Thoracic aorta (tissue), 2 donors: ENCODE data around the gene ADGRG3. TPM values are rescaled to one million over a fixed set of nuclear protein-coding genes. Genes with fewer than 3 reads are reported as not detected.

Source experiments
- ATAC-seq: fragments of 150-250 bp; one replicate; pipeline ENCODE4 v1.8.0; 2017; ENCODE audit warnings: low read depth; ENCODE audit not compliant: insufficient number of reproducible peaks, low FRiP score
- DNase-seq: peaks from one replicate; pipeline ENCODE4 v3.0.0-alpha.2; 2020; ENCODE audit warnings: low spot score
- H3K27ac ChIP-seq, 2 donors: fragments of 200-600 bp; sonication (generic); 1 replicate in 1 of 2; 2 replicates in 1 of 2; pipeline ENCODE4 v1.5.1; 2016; ENCODE audit warnings: mild to moderate bottlenecking in 2 of 2, moderate library complexity in 2 of 2
- H3K27me3 ChIP-seq: fragments of 200-600 bp; sonication (generic); replicated peaks from 2 replicates; pipeline ENCODE4 v1.6.0; 2016; ENCODE audit warnings: mild to moderate bottlenecking; ENCODE audit not compliant: insufficient read depth
- H3K36me3 ChIP-seq: fragments of 200-600 bp; sonication (generic); one replicate; pipeline ENCODE4 v1.5.1; 2016
- H3K4me1 ChIP-seq, 2 donors: fragments of 200-600 bp; sonication (generic); 1 replicate in 1 of 2; 2 replicates in 1 of 2; pipeline versions ENCODE4 v1.5.1 to v1.6.0; 2016; ENCODE audit warnings: low read depth in 2 of 2, mild to moderate bottlenecking in 1 of 2; ENCODE audit not compliant: control insufficient read depth in 1 of 2
- H3K4me3 ChIP-seq: fragments of 200-600 bp; sonication (generic); 2 replicates; pipeline ENCODE4 v1.5.1; 2016; ENCODE audit warnings: mild to moderate bottlenecking
- H3K9me3 ChIP-seq: fragments of 200-600 bp; sonication (generic); 2 replicates; pipeline ENCODE4 v1.5.1; 2016
- CTCF ChIP-seq: fragments of 200-600 bp; sonication (generic); IDR thresholded peaks from one replicate; pipeline ENCODE4 v1.5.1; 2019; ENCODE audit warnings: antibody characterized with exemption
- total RNA-seq, 2 donors: library from RNA; depleted of rRNA; stranded (reverse); fragments of >200 nt; gene quantifications; one replicate each; pipeline versions ENCODE4 v1.1.0 to v1.2.3, GENCODE V29; 2016

ADGRG3 gene
- total RNA-seq, 2 donors from 2014 or later = 0.41 to 5.1 TPM

- no peak overlapping the region for H3K27ac ChIP-seq
- no peak for TF ChIP-seq CTCF
- no peaks in the 10 kb centered on the region for H3K27me3 ChIP-seq
- DNase-seq (no peak), ATAC-seq (no peak)
- H3K9me3 ChIP-seq = no peaks in the 10 kb centered on the region
- no peaks in the 10 kb centered on the region for H3K36me3 ChIP-seq
- H3K4me1 ChIP-seq = no peaks in the 10 kb centered on the region
- no peak overlapping the region for H3K4me3 ChIP-seq
These were observed 31.8 kb downstream of the ADGRG3 start for GRCh38 chr16:57699899-57700298.

- H3K4me1 ChIP-seq = no peaks in the 10 kb centered on the region
- H3K9me3 ChIP-seq = no peaks in the 10 kb centered on the region
- no peak for ATAC-seq
- TF ChIP-seq CTCF = no peak
- DNase-seq = no peak
- H3K27me3 ChIP-seq = no peaks in the 10 kb centered on the region
- H3K27ac ChIP-seq = no peak overlapping the region
- H3K36me3 ChIP-seq = no peaks in the 10 kb centered on the region
- H3K4me3 ChIP-seq = no peak overlapping the region
These were observed 32.9 kb downstream of the ADGRG3 start for GRCh38 chr16:57700781-57701551.

DNA sequence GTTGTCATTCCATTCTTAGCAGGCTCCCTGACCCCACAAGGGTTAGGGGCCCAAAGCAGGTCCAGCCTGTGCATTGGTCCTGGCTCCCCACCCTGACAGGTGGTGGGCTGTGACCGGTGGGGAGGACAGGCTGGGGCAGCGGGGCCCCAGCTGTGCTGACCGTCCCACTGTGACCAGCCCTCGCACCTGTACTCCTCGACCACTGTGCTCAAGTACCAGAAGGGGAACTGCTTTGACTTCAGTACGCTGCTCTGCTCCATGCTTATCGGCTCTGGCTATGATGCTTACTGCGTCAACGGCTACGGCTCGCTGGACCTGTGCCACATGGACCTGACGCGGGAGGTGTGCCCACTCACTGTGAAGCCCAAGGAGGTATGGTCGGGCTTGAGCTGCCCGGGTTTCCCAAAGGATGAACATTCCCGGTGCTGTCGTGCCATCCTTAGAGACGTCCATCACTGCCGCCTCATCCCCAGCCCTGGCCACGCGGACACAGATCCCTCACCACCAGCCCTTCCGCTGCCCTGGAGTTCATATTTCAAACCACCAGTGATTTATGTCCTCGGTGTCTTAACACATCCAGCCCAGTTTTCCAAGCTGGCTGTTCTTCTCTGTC, 33.8 kb downstream of the ADGRG3 start:
- DNase-seq (no peak), ATAC-seq (no peak)
- no peak overlapping the region for H3K4me3 ChIP-seq
- H3K36me3 ChIP-seq = no peaks in the 10 kb centered on the region
- no peaks in the 10 kb centered on the region for H3K9me3 ChIP-seq
- no peaks in the 10 kb centered on the region for H3K27me3 ChIP-seq
- TF ChIP-seq CTCF = no peak
- H3K27ac ChIP-seq = no peak overlapping the region
- H3K4me1 ChIP-seq = no peaks in the 10 kb centered on the region

DNA sequence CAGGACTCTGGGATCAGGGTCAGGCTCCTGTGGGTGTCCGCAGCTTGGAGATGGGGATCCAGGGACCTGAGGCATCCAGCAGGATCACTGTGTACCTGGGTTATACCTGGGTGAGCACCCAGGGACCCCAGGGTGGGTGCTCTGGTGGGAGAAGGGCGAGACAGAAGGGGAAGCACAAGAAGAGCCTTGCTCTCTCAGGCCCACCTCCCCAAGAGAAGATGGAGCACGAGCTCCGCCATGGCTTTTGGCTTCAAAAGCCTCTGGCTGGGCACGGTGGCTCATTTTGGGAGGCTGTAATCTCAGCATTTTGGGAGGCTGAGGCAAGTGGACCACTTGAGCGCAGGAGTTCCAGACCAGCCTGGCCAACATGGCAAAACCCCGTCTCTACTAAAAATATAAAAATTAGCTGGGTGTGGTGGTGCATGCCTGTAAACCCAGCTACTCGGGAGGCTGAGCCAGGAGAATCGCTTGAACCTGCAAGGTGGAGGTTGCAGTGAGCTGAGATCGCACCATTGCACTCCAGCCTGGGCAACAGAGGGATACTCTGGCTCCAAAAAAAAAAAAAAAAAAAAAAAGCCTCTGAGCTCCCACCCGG, 35.4 kb downstream of the ADGRG3 start:
- Histone ChIP-seq H3K36me3 (no peaks in the 10 kb centered on the region), H3K4me1 (no peaks in the 10 kb centered on the region), H3K4me3 (no peak overlapping the region), H3K27ac (no peak overlapping the region), H3K27me3 (no peaks in the 10 kb centered on the region), H3K9me3 (no peaks in the 10 kb centered on the region)
- no peak for ATAC-seq
- TF ChIP-seq CTCF = no peak
- no peak for DNase-seq
